Panc1 (cell line): ENCODE data around the gene SPP1.

Experiments
- TF ChIP-seq, protein P1 (sequence below): fragments of 450-650 bp; IDR thresholded peaks from 2 replicates; pipeline ENCODE4 v1.5.1; 2017; ENCODE audit warnings: mild to moderate bottlenecking
- TF ChIP-seq, protein P2 (sequence below), 2 experiments: IDR thresholded peaks; 2 replicates each; pipeline ENCODE4 v1.6.1; 2011 to 2012; ENCODE audit warnings: low read depth in 2 of 2, control low read depth in 1 of 2, low read length in 1 of 2, mild to moderate bottlenecking in 1 of 2, moderate library complexity in 1 of 2; ENCODE audit not compliant: insufficient read depth in 1 of 2

DNA sequence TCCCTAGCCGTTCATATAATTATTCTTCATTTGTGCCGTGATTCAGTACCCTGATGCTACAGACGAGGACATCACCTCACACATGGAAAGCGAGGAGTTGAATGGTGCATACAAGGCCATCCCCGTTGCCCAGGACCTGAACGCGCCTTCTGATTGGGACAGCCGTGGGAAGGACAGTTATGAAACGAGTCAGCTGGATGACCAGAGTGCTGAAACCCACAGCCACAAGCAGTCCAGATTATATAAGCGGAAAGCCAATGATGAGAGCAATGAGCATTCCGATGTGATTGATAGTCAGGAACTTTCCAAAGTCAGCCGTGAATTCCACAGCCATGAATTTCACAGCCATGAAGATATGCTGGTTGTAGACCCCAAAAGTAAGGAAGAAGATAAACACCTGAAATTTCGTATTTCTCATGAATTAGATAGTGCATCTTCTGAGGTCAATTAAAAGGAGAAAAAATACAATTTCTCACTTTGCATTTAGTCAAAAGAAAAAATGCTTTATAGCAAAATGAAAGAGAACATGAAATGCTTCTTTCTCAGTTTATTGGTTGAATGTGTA lies 7.0 kb downstream of the SPP1 start:
- TF ChIP-seq, protein P1, sequence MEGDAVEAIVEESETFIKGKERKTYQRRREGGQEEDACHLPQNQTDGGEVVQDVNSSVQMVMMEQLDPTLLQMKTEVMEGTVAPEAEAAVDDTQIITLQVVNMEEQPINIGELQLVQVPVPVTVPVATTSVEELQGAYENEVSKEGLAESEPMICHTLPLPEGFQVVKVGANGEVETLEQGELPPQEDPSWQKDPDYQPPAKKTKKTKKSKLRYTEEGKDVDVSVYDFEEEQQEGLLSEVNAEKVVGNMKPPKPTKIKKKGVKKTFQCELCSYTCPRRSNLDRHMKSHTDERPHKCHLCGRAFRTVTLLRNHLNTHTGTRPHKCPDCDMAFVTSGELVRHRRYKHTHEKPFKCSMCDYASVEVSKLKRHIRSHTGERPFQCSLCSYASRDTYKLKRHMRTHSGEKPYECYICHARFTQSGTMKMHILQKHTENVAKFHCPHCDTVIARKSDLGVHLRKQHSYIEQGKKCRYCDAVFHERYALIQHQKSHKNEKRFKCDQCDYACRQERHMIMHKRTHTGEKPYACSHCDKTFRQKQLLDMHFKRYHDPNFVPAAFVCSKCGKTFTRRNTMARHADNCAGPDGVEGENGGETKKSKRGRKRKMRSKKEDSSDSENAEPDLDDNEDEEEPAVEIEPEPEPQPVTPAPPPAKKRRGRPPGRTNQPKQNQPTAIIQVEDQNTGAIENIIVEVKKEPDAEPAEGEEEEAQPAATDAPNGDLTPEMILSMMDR = no peak
- TF ChIP-seq, protein P2, sequence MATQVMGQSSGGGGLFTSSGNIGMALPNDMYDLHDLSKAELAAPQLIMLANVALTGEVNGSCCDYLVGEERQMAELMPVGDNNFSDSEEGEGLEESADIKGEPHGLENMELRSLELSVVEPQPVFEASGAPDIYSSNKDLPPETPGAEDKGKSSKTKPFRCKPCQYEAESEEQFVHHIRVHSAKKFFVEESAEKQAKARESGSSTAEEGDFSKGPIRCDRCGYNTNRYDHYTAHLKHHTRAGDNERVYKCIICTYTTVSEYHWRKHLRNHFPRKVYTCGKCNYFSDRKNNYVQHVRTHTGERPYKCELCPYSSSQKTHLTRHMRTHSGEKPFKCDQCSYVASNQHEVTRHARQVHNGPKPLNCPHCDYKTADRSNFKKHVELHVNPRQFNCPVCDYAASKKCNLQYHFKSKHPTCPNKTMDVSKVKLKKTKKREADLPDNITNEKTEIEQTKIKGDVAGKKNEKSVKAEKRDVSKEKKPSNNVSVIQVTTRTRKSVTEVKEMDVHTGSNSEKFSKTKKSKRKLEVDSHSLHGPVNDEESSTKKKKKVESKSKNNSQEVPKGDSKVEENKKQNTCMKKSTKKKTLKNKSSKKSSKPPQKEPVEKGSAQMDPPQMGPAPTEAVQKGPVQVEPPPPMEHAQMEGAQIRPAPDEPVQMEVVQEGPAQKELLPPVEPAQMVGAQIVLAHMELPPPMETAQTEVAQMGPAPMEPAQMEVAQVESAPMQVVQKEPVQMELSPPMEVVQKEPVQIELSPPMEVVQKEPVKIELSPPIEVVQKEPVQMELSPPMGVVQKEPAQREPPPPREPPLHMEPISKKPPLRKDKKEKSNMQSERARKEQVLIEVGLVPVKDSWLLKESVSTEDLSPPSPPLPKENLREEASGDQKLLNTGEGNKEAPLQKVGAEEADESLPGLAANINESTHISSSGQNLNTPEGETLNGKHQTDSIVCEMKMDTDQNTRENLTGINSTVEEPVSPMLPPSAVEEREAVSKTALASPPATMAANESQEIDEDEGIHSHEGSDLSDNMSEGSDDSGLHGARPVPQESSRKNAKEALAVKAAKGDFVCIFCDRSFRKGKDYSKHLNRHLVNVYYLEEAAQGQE (IDR thresholded peaks at IDR 0.05; ENCODE audit: insufficient read depth in 1 of 2, low read depth in 2 of 2, low read length in 1 of 2) = no peak
